GM12873 (cell line): Measurements from ENCODE around the gene CDC123.

Experiments
- TF ChIP-seq, protein P1 (sequence below): IDR thresholded peaks from 2 replicates; pipeline ENCODE4 v1.5.1; 2012; ENCODE audit warnings: low read depth, mild to moderate bottlenecking, moderate library complexity, low read length, control low read depth; ENCODE audit not compliant: insufficient read depth; ENCODE audit errors: missing control alignments

Gene CDC123

GRCh38 chr10:12279281-12279680 lies 83.3 kb downstream of the CDC123 start:
- TF ChIP-seq, protein P1, sequence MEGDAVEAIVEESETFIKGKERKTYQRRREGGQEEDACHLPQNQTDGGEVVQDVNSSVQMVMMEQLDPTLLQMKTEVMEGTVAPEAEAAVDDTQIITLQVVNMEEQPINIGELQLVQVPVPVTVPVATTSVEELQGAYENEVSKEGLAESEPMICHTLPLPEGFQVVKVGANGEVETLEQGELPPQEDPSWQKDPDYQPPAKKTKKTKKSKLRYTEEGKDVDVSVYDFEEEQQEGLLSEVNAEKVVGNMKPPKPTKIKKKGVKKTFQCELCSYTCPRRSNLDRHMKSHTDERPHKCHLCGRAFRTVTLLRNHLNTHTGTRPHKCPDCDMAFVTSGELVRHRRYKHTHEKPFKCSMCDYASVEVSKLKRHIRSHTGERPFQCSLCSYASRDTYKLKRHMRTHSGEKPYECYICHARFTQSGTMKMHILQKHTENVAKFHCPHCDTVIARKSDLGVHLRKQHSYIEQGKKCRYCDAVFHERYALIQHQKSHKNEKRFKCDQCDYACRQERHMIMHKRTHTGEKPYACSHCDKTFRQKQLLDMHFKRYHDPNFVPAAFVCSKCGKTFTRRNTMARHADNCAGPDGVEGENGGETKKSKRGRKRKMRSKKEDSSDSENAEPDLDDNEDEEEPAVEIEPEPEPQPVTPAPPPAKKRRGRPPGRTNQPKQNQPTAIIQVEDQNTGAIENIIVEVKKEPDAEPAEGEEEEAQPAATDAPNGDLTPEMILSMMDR = no peak

- TF ChIP-seq, protein P1 = no peak
Observed at GRCh38 chr10:12287772-12288171, 91.8 kb downstream of the CDC123 start.

GRCh38 chr10:12299222-12299965 lies 103.4 kb downstream of the CDC123 start:
- TF ChIP-seq, protein P1 = no peak
